NB4 (cell line): ENCODE data around the gene MUC13.

ENCODE experiments used
- CTCF ChIP-seq: IDR thresholded peaks from one replicate; pipeline ENCODE4 v1.5.1; 2012; ENCODE audit warnings: low read depth, low read length
- POLR2A ChIP-seq: IDR thresholded peaks from 2 replicates; pipeline ENCODE4 v1.6.1; 2011; ENCODE audit warnings: mild to moderate bottlenecking; ENCODE audit not compliant: insufficient read length; ENCODE audit errors: extremely low read depth

- TF ChIP-seq POLR2A (no peak), CTCF (no peak)
These were observed 26.1 kb upstream of the MUC13 start for GRCh38 chr3:124960698-124961097.
